22Rv1 (cell line): ENCODE data around the gene CPN2.

Experiments used
- CTCF ChIP-seq: fragments of 450-650 bp; IDR thresholded peaks from 2 replicates; pipeline ENCODE4 v1.5.1; 2017; ENCODE audit warnings: mild to moderate bottlenecking
- ZFX ChIP-seq: fragments of 450-650 bp; IDR thresholded peaks from 2 replicates; pipeline ENCODE4 v1.6.1; 2017; ENCODE audit warnings: antibody characterized with exemption, borderline replicate concordance

- TF ChIP-seq CTCF, result peak; percentile 95
- TF ChIP-seq ZFX, result no peak
Measured at GRCh38 chr3:194315088-194315964, 35.8 kb downstream of the CPN2 start.
